ENCODE measurements around the gene CDK13.

The CDK13 gene

GRCh38 chr7:40072268-40072667 is 122.2 kb downstream of the CDK13 start:
- no peaks in the 10 kb centered on the region for H3K4me1 ChIP-seq (ENCODE audit: control insufficient read depth, insufficient read depth, low read length)
- no peaks in the 10 kb centered on the region for H3K27me3 ChIP-seq (ENCODE audit: control insufficient read depth, insufficient read depth, low read length)
- H3K9ac ChIP-seq (ENCODE audit: low read depth, low read length) = no peak overlapping the region
- H3K36me3 ChIP-seq (ENCODE audit: insufficient read depth, low read length) = no peaks in the 10 kb centered on the region
- no peak overlapping the region for H3K4me2 ChIP-seq (ENCODE audit: low read length)
- no peak overlapping the region for H3K4me3 ChIP-seq (ENCODE audit: low read length)
- H3K9me3 ChIP-seq (replicated peaks; ENCODE audit: low read length) = no peaks in the 10 kb centered on the region

- no peaks in the 10 kb centered on the region for H3K9me3 ChIP-seq (replicated peaks; ENCODE audit: low read length)
- H3K9ac ChIP-seq (ENCODE audit: low read depth, low read length) = no peak overlapping the region
These were observed 123.2 kb downstream of the CDK13 start for GRCh38 chr7:40073239-40073638.

GRCh38 chr7:40077849-40078248 is 127.8 kb downstream of the CDK13 start:
- H3K4me1 ChIP-seq (ENCODE audit: control insufficient read depth, insufficient read depth, low read length) = no peaks in the 10 kb centered on the region
- peaks cover 5% of the 10 kb centered on the region for H3K36me3 ChIP-seq (ENCODE audit: insufficient read depth, low read length)
- no peak overlapping the region for H3K4me2 ChIP-seq (ENCODE audit: low read length)
- H3K9me3 ChIP-seq (replicated peaks; ENCODE audit: low read length) = no peaks in the 10 kb centered on the region
- H3K4me3 ChIP-seq (ENCODE audit: low read length) = no peak overlapping the region
- no peaks in the 10 kb centered on the region for H3K27me3 ChIP-seq (ENCODE audit: control insufficient read depth, insufficient read depth, low read length)
- no peak overlapping the region for H3K9ac ChIP-seq (ENCODE audit: low read depth, low read length)

More at GRCh38 chr7:40073239-40073638, 123.2 kb downstream of the CDK13 start:
- Histone ChIP-seq H3K4me2 (ENCODE audit: low read length) (no peak overlapping the region), H3K36me3 (ENCODE audit: insufficient read depth, low read length) (no peaks in the 10 kb centered on the region), H3K4me3 (ENCODE audit: low read length) (no peak overlapping the region), H3K4me1 (ENCODE audit: control insufficient read depth, insufficient read depth, low read length) (no peaks in the 10 kb centered on the region), H3K27me3 (ENCODE audit: control insufficient read depth, insufficient read depth, low read length) (no peaks in the 10 kb centered on the region)

DNA sequence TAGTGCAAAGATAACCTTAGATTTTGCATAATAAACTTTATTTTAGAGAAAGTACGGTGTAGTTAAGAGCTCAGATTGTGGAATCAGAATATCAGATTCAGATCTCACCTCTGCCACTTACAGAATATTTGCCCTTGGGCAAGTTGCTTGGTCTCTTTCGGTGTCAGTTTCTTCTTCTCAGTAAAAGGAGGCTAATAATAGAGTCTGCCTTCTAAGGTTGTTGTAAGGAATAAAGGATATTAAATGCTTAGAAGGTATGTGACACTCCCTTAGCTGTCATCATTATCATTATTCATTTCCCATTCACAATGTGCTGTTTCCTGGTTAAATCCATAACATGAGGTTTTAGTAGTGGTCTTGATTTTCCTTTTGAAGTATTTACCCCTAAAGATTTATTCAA is 142.1 kb downstream of the CDK13 start:
- no peak overlapping the region for H3K4me3 ChIP-seq (ENCODE audit: low read length)
- no peaks in the 10 kb centered on the region for H3K9me3 ChIP-seq (replicated peaks; ENCODE audit: low read length)
- no peaks in the 10 kb centered on the region for H3K4me1 ChIP-seq (ENCODE audit: control insufficient read depth, insufficient read depth, low read length)
- H3K36me3 ChIP-seq (ENCODE audit: insufficient read depth, low read length) = peaks cover 60% of the 10 kb centered on the region
- H3K9ac ChIP-seq (ENCODE audit: low read depth, low read length) = no peak overlapping the region
- no peak overlapping the region for H3K4me2 ChIP-seq (ENCODE audit: low read length)
- no peaks in the 10 kb centered on the region for H3K27me3 ChIP-seq (ENCODE audit: control insufficient read depth, insufficient read depth, low read length)

GRCh38 chr7:40093631-40094350 is 143.7 kb downstream of the CDK13 start:
- H3K4me1 ChIP-seq (ENCODE audit: control insufficient read depth, insufficient read depth, low read length) = no peaks in the 10 kb centered on the region
- no peak overlapping the region for H3K4me3 ChIP-seq (ENCODE audit: low read length)
- no peaks in the 10 kb centered on the region for H3K27me3 ChIP-seq (ENCODE audit: control insufficient read depth, insufficient read depth, low read length)
- H3K36me3 ChIP-seq (ENCODE audit: insufficient read depth, low read length) = peaks cover 51% of the 10 kb centered on the region
- no peak overlapping the region for H3K4me2 ChIP-seq (ENCODE audit: low read length)
- H3K9me3 ChIP-seq (replicated peaks; ENCODE audit: low read length) = no peaks in the 10 kb centered on the region
- H3K9ac ChIP-seq (ENCODE audit: low read depth, low read length) = no peak overlapping the region

- Histone ChIP-seq H3K4me2 (ENCODE audit: low read length) (no peak overlapping the region), H3K9ac (ENCODE audit: low read depth, low read length) (no peak overlapping the region), H3K4me1 (ENCODE audit: control insufficient read depth, insufficient read depth, low read length) (no peaks in the 10 kb centered on the region), H3K9me3 (replicated peaks; ENCODE audit: low read length) (no peaks in the 10 kb centered on the region), H3K27me3 (ENCODE audit: control insufficient read depth, insufficient read depth, low read length) (no peaks in the 10 kb centered on the region), H3K4me3 (ENCODE audit: low read length) (no peak overlapping the region), H3K36me3 (ENCODE audit: insufficient read depth, low read length) (peaks cover 42% of the 10 kb centered on the region)
These were observed 145.2 kb downstream of the CDK13 start for GRCh38 chr7:40095230-40095629.

GRCh38 chr7:40095695-40096327 is 145.8 kb downstream of the CDK13 start:
- Histone ChIP-seq H3K4me2 (ENCODE audit: low read length) (no peak overlapping the region), H3K9ac (ENCODE audit: low read depth, low read length) (no peak overlapping the region), H3K4me3 (ENCODE audit: low read length) (no peak overlapping the region), H3K4me1 (ENCODE audit: control insufficient read depth, insufficient read depth, low read length) (no peaks in the 10 kb centered on the region), H3K36me3 (ENCODE audit: insufficient read depth, low read length) (peaks cover 42% of the 10 kb centered on the region), H3K9me3 (replicated peaks; ENCODE audit: low read length) (no peaks in the 10 kb centered on the region), H3K27me3 (ENCODE audit: control insufficient read depth, insufficient read depth, low read length) (no peaks in the 10 kb centered on the region)

- Histone ChIP-seq H3K36me3 (ENCODE audit: insufficient read depth, low read length) (peaks cover 34% of the 10 kb centered on the region), H3K4me3 (ENCODE audit: low read length) (no peak overlapping the region), H3K9ac (ENCODE audit: low read depth, low read length) (no peak overlapping the region), H3K27me3 (ENCODE audit: control insufficient read depth, insufficient read depth, low read length) (no peaks in the 10 kb centered on the region), H3K9me3 (replicated peaks; ENCODE audit: low read length) (no peaks in the 10 kb centered on the region), H3K4me1 (ENCODE audit: control insufficient read depth, insufficient read depth, low read length) (no peaks in the 10 kb centered on the region), H3K4me2 (ENCODE audit: low read length) (no peak overlapping the region)
These were observed 147.7 kb downstream of the CDK13 start for GRCh38 chr7:40097728-40098127.

DNA sequence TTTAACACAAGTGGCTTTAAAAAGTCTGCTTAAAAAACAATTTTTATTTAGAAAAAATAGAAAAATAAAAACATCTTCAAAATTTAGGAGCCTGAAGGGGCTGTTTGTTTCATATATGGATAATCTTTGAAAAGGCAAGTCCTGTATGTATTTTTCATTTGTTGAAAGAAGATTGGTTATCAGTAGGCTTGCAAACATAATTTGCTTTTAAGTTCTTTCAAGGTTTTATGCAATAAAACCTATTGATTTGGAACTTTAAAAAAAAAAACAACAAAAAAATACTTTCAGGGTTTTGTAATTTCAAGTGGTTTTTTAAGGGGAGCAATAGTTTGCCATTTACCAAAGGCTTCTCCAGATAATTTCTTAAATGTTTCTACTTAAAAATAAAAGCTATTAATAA is 148.8 kb downstream of the CDK13 start:
- Histone ChIP-seq H3K9ac (ENCODE audit: low read depth, low read length) (no peak overlapping the region), H3K4me2 (ENCODE audit: low read length) (no peak overlapping the region), H3K27me3 (ENCODE audit: control insufficient read depth, insufficient read depth, low read length) (no peaks in the 10 kb centered on the region), H3K4me3 (ENCODE audit: low read length) (no peak overlapping the region), H3K4me1 (ENCODE audit: control insufficient read depth, insufficient read depth, low read length) (no peaks in the 10 kb centered on the region), H3K36me3 (ENCODE audit: insufficient read depth, low read length) (peaks cover 27% of the 10 kb centered on the region), H3K9me3 (replicated peaks; ENCODE audit: low read length) (no peaks in the 10 kb centered on the region)

DNA sequence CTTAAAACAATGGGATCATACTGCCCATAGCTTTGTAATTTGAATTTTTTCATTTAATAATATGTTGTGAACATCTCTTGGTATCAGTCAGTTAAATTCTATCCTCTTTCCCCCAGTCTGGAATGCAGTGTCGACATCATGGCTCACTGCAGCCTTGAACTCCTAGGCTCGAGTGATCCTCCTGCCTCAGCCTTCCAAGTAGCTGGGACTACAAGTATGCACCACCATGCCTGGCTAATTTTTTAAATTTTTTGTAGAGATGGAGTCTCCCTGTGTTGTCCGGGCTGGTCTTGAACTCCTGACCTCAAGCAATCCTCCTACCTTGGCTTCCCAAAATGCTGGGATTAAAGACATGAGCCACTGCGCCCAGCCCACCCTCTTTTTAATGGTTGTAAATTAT is 149.8 kb downstream of the CDK13 start:
- no peaks in the 10 kb centered on the region for H3K9me3 ChIP-seq (replicated peaks; ENCODE audit: low read length)
- H3K4me3 ChIP-seq (ENCODE audit: low read length) = no peak overlapping the region
- peaks cover 17% of the 10 kb centered on the region for H3K36me3 ChIP-seq (ENCODE audit: insufficient read depth, low read length)
- no peak overlapping the region for H3K9ac ChIP-seq (ENCODE audit: low read depth, low read length)
- H3K4me1 ChIP-seq (ENCODE audit: control insufficient read depth, insufficient read depth, low read length) = no peaks in the 10 kb centered on the region
- H3K27me3 ChIP-seq (ENCODE audit: control insufficient read depth, insufficient read depth, low read length) = no peaks in the 10 kb centered on the region
- H3K4me2 ChIP-seq (ENCODE audit: low read length) = no peak overlapping the region

- Histone ChIP-seq H3K4me1 (ENCODE audit: control insufficient read depth, insufficient read depth, low read length) (no peaks in the 10 kb centered on the region), H3K9ac (ENCODE audit: low read depth, low read length) (no peak overlapping the region), H3K4me3 (ENCODE audit: low read length) (no peak overlapping the region), H3K9me3 (replicated peaks; ENCODE audit: low read length) (no peaks in the 10 kb centered on the region), H3K27me3 (ENCODE audit: control insufficient read depth, insufficient read depth, low read length) (no peaks in the 10 kb centered on the region), H3K36me3 (ENCODE audit: insufficient read depth, low read length) (peaks cover 8% of the 10 kb centered on the region), H3K4me2 (ENCODE audit: low read length) (no peak overlapping the region)
These were observed 151.1 kb downstream of the CDK13 start for GRCh38 chr7:40101201-40101600.

DNA sequence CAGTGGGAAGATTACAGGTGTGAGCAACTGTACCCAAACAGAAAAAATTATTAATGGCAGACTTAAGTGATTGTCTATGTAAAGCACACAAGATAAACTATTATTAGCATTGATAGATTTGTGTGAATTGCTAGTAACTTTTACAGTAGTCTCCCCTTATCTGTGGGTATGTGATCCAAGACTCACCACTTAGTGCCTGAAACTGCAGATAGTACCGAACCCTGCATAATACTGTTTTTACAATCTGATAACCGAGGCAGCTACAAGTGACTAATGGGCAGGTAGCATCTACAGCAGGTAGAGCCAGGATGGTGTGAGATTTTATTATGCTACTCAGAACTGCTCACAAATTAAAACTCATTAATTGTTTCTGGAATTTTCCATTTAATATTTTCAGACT is 152.8 kb downstream of the CDK13 start:
- H3K9me3 ChIP-seq (replicated peaks; ENCODE audit: low read length) = no peaks in the 10 kb centered on the region
- H3K4me2 ChIP-seq (ENCODE audit: low read length) = no peak overlapping the region
- H3K36me3 ChIP-seq (ENCODE audit: insufficient read depth, low read length) = peaks cover 7% of the 10 kb centered on the region
- H3K9ac ChIP-seq (ENCODE audit: low read depth, low read length) = no peak overlapping the region
- no peaks in the 10 kb centered on the region for H3K27me3 ChIP-seq (ENCODE audit: control insufficient read depth, insufficient read depth, low read length)
- H3K4me1 ChIP-seq (ENCODE audit: control insufficient read depth, insufficient read depth, low read length) = no peaks in the 10 kb centered on the region
- H3K4me3 ChIP-seq (ENCODE audit: low read length) = no peak overlapping the region

All from skeletal muscle satellite cell (primary cell).